ENCODE results near the gene PCDHGB5.

DNA sequence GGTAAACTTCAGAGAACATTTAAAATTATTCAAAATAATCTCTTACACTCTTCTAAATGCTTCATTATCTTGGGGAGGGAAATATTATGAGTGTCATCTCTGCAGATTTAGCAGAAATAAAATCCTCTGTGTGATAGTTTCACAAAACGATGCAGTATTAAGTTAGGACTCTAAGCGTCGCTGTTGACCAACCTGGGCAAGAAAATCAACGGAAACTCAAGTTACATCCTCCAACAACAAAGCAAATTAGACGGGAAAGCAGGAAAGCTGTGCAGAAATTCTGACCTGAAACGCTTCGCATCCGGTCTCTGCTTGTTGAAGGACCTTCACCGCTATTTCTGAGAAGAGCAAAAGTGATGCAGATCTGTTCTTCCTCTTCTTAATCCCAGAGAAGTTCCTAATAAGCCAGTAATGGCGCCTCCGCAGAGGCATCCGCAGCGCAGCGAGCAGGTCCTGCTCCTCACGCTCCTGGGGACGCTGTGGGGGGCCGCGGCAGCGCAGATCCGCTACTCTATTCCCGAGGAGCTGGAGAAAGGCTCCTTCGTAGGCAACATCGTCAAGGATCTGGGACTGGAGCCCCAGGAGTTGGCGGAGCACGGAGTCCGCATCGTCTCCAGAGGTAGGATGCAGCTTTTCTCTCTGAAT is 24.0 kb upstream of the PCDHGB5 start, which contains the start of gene PCDHGA6:
- TF ChIP-seq CTCF (IDR thresholded peaks at IDR 0.05) (peak in 4 of 6 experiments; percentile 11 to 30 (median 24)), POLR2A (IDR thresholded peaks at IDR 0.05) (no peak)
